NCI-H187 (cell line): ENCODE results near the gene DLEC1.

Experiments
- DNase-seq, 2 experiments: peaks; one replicate each; lab custom pipeline; 2025; lab: John Stamatoyannopoulos, UW

The DLEC1 gene

GRCh38 chr3:38138349-38139190, 99.6 kb downstream of the DLEC1 start, which contains the start of gene MYD88:
MYD88 (plus strand) TSS chr3:38138661; CDS start chr3:38138701, 40 bp downstream.
- DNase-seq = no peak

GRCh38 chr3:38139191-38139590, 100.2 kb downstream of the DLEC1 start:
- DNase-seq = no peak

- DNase-seq = no peak
Observed at GRCh38 chr3:38139652-38140051, 100.6 kb downstream of the DLEC1 start.

- no peak for DNase-seq
Observed at GRCh38 chr3:38140326-38141172, 101.5 kb downstream of the DLEC1 start.

- no peak for DNase-seq
Observed at GRCh38 chr3:38141173-38141951, 102.4 kb downstream of the DLEC1 start.

GRCh38 chr3:38141952-38142273, 102.9 kb downstream of the DLEC1 start:
- DNase-seq = no peak

GRCh38 chr3:38142959-38143358, 104.0 kb downstream of the DLEC1 start:
- no peak for DNase-seq

- DNase-seq = no peak
Observed at GRCh38 chr3:38143511-38143910, 104.5 kb downstream of the DLEC1 start.

- no peak for DNase-seq
Observed at GRCh38 chr3:38146504-38146903, 107.5 kb downstream of the DLEC1 start.

GRCh38 chr3:38147421-38147820, 108.4 kb downstream of the DLEC1 start:
- no peak for DNase-seq

- DNase-seq = no peak
Observed at GRCh38 chr3:38148311-38148882, 109.4 kb downstream of the DLEC1 start.

- DNase-seq = no peak
Observed at GRCh38 chr3:38149708-38150107, 110.7 kb downstream of the DLEC1 start.

GRCh38 chr3:38150780-38151528, 111.9 kb downstream of the DLEC1 start:
- DNase-seq = no peak

- DNase-seq = no peak
Observed at GRCh38 chr3:38151667-38152265, 112.8 kb downstream of the DLEC1 start.

- no peak for DNase-seq
Observed at GRCh38 chr3:38152609-38153008, 113.6 kb downstream of the DLEC1 start.

- DNase-seq = no peak
Observed at GRCh38 chr3:38153221-38153620, 114.2 kb downstream of the DLEC1 start.

GRCh38 chr3:38154033-38154494, 115.1 kb downstream of the DLEC1 start:
- DNase-seq = no peak

GRCh38 chr3:38154625-38155255, 115.7 kb downstream of the DLEC1 start:
- no peak for DNase-seq

- DNase-seq = no peak
Observed at GRCh38 chr3:38155825-38156224, 116.8 kb downstream of the DLEC1 start.

GRCh38 chr3:38157117-38157516, 118.1 kb downstream of the DLEC1 start:
- DNase-seq = no peak
